ENCODE data around the gene ATG5.

The ATG5 gene

DNA sequence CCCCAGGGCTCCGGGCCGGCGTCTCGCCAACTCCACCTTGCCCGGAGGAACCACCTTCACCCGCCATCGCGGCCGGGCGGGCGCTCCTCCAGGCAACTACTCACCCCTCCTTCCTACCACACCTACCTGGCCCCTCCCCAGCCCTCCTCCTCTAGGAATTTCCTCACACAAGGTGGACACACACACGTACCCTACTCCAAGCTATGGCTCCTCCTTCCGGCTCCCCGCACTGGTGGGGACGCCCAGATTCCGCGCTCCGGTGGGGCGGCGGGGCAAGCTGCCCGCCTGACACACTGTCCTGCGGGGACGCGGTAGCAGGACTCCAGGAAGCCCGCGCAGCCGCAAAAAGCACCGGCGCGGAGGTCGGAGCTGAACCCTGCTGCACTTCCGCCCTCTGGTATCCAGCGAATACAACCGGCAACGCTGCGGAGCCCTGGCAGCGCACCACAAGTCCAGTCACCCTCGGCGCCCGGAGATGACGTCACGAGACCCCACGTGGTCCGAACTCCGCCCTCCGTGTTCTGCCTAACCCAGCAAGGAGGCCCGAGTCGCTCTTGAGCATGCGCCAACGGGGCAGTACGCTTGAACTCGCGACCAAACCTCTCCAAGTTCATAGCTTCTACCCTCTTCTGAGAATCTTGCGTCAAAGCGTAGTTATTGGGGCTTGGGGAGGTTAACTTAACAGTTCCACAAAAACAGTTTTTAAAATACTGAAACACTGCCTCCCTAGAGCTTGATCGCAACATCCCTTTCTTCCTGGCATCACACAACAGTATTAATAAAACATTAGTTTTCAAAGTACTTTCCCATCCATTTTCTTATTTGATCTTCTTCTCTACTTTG, at the start of gene ATG5:
Gene ATG5 (minus strand): TSS at position 425 of the 843 bp plus-strand sequence. CDS start 9,552 bp downstream, outside the sequence.
- peak; percentile 100 for DNase-seq

DNA sequence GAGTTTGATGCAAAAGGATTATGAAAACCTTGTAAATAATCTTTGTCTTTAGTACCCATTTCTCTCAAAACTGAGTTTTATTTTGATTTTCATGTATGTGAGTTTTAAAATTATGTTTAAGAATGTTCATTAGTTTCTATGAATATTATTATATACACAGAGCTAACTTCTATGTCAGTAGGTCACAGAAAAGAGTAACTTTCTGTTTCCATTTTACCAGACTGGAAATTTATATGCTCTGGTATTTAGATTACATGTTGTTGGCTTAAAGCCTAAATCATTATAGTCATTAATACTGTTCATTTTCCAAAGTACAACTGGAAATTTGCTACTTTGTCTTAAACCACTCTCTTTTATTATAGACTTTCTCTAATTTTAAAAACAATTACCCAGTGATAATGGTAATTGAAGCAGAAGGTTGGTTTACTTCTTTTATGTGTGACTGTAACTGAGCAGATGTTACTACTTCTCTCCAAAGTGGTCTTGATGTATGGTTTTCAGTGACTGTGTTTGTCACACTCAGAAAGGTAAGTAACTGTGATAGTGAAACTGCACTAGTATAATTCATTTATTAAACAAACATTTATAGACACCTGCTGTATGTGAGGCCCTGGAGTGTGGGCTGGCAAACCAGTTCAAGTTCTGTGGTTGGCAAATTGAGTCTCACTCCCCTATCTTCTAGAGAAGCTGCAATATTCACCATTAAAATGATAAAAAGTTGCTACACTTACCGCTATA, 48.1 kb upstream of the ATG5 start:
- no peak for DNase-seq

GRCh38 chr6:106372838-106373501, 47.4 kb upstream of the ATG5 start:
- no peak for DNase-seq

GRCh38 chr6:106370639-106371038, 45.1 kb upstream of the ATG5 start:
- no peak for DNase-seq

DNA sequence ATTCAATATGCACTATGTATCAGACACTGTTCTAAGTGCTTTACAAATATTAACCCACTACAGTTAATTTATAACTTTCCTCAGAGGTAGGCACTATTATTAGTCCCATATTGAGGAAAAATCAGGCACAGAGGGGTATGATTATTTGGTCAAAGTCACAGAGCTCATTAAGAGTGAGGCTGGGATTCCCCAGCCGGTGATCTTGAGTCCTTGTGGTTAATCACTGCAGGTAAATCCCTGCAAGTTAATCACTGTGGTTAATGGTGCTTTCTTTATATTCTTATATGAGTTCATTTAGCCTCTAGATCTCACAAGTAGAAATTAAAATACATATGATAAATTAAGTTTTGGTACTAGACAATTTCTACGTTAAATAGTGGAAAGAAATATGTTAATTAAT, 44.2 kb upstream of the ATG5 start:
- no peak for DNase-seq

DNA sequence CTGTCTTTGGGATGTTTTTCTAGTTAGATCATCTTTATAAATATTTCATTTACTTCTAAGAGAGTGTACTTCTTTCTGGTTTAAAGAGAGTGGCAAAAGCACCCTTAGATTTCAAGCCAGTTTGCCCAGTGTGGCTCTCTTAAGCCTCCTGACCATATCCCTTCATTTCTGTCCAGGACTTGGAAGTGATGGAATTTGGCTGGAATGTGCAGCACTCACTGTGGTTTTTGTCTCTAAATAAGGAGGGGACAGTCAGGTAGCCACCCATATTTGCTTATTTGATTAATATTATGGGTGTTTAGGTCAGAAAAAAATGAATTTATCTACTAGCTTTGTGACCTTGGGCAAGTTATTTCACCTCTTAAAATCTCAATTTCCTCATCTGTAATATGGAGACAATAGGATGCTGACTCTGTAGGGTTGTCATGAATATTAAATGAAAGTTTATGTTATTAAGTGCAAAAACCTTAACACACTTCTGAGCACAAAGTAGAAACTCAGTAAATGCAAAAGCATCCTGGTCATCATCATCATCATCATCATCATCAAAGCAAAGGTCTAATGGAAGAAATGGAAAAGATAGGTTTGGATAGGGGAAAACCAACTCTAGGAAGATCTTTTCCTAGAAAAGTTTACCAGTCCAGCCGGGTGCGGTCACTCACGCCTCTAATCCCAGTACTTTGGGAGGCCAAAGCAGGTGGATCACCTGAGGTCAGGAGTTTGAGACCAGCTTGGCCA, 38.0 kb upstream of the ATG5 start:
- DNase-seq, result no peak

DNA sequence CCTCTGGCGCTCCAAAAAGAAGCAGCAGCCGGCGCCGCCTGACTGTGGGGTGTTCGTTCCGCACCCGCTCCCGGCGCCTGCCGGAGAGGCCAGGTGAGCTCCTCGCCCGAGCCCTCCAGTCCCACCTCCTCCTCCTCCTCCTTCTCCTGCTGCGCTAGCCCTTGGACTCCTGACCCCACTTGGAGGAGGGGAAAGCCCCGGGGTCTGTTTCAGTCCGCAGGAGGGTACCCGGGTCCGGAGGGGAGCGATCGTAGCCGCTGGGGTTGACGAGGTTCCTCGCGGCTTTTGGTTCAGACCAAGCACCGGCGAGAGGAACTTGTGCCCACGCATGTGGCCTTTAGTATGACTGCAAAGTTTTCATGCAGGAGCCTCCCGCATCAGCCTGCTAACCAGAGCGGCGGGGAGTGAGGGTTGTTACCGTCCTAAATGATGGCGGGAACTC, 35.5 kb upstream of the ATG5 start:
- peak; percentile 68 for DNase-seq

- peak; percentile 92 for DNase-seq
Measured at GRCh38 chr6:106360410-106360988, 34.9 kb upstream of the ATG5 start, which contains the start of gene CRYBG1. Gene CRYBG1 (plus strand): TSS chr6:106360717. CDS start chr6:106360909, 192 bp downstream.

DNA sequence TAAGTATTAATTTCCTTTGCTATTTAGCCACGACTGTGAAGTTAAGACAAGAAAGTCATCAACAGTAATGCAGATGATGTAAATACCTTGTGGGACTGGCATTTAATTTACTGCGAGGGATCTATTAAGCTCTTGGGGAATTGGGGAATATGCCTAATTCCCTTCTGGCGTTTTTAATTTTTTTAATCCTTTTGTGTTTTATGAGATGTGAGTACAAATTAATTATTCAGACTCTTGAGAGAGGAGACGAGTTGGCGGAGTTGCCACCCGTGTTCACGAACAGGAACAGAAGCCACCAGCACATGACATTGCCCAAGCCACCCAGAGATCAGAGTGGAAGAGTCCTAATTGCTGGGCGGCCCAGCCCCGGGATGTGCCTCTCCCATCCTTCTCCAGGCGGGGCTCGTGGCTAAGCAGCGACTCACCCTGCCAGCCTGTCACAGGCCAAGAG, 34.4 kb upstream of the ATG5 start:
- no peak for DNase-seq

DNA sequence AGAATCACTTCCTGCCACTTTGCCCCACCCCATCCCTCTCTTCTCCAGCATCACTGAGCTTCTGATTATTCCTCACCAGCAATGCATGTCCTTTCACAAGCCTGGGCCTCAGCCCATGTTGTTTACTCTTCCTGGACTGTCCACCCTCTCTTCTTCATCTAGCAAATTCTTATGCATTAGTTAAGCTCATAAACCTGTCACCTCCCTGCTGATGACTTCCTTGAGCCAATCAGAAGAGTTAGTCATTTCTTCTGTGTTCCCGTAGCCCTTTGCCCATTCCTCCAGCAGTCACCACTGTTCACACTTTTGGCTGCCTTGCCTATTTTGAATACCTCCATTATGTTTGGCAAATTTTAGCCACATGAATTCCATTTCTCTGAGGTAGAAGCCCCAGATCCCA, 30.8 kb upstream of the ATG5 start:
- no peak for DNase-seq

DNA sequence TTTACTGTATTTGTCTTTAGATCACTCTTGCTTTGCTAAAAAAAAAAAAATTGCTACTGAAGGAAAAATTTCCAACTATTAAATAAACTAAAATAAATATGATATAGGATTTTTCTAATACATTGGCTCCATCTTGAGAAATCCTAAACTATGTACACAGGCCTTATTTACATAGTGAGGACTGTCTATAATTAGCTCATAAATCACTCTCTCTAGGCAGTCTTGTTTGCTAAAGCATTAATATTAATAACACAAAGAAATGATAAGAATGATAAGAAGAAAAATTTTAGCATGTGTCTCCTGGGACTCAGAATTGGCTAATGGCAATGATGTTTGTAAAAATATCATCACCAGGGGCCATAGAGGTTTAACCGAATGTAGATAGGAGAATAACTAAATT, 21.7 kb upstream of the ATG5 start:
- no peak for DNase-seq

GRCh38 chr6:106339334-106340029, 13.9 kb upstream of the ATG5 start:
- peak; percentile 60 for DNase-seq

DNA sequence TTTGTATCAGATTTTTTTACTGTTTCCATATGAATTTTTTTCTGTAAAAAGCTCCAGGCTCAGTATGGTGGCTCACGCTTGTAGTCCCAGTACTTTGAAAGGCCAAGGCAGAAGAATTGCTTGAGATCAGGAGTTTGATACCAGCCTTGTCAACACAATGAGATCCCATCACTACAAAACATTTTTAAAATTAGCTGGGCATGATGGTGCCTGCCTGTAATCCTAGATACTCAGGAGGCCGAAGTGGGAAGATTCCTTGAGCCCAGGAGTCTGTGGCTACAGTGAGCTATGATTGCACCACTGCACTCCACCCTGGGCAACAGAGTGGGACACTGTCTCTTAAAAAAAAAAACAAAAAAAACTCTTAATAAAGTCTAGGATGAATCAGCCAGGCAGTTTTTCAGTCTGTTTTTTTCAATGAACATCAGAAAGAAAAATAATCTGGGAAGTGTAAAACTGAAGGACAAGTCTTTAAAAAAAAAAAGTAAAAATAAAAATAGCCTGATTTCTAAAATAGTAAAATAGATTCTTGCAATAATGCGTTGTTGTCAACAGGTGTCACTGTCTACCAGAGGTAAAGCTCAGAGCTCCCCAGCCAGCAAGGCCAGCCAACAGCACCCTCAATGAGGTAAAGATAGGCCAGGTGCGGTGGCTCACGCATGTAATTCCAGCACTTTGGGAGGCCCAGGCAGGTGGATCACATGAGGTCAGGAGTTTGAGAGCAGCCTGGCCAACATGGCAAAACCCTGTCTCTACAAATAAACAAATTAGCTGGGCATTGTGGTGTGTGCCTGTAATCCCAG, 9.3 kb upstream of the ATG5 start:
- peak; percentile 59 for DNase-seq

DNA sequence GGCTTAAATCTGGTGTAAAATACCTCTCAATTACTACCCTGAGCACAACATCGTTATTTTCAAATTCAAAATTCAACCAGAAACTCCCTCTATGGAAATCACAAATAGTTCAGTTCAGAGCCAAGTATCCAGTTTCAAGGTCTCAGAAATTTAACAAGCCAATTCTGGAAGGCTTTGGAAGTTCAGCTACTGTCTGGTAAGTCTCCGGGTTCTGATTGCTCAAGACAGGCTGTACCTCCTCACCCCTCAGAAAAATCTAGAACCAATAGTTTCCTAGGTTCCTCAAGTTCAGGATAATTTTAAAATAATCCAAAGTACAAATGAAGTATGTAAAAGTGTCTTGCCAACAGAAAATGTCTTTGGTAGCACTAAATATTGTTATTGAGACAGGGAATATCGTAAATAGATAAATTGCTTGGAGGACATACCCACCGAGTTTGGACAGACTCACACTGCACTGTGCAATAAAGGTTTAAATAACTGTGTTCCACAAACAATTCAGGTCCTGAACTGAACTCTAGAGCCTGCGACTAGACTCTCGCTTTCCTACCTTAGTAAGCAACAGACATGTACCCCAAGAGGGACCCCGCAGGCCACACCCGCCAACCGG, 729 bp downstream of the ATG5 start:
- DNase-seq, result no peak

GRCh38 chr6:106321940-106322339, 3.6 kb downstream of the ATG5 start:
- DNase-seq, result no peak

DNA sequence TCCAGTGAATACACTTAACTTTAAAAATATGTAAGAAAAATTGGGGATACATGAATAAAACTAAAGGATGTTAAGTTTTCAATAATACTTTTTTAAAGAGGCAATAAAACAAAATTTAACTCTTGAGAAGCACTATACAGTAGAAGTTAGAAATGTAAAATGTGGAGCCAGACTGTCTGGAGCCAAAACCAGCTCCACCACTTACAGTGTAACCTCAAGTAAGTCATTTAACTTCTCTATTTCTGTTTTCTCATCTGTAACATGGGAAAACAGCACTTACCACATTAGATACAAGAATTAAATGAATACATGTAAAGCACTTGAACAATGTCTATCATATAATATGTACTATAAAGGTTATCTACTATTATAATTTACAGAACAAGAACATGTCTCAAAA, 6.7 kb downstream of the ATG5 start:
- no peak for DNase-seq

GRCh38 chr6:106318061-106318460, 7.5 kb downstream of the ATG5 start:
- no peak for DNase-seq

DNA sequence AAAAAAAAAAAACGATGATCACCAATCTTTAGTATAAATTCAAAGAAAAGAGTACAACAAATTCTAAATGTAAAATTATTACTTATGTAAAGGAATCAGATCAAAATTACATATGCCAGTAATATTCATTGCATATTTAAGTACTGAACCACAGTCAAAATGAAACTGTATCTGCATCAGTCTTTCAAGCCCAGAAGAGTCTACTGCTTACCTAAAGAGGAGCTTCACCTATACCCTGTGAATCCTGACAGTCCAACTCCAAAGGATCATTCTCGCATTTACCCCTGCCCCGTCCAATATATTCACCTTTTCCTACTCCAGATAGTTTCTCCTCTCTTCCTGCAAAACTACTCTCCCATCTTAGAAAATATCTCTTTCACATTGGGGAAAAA, 9.2 kb downstream of the ATG5 start:
- DNase-seq, result no peak

DNA sequence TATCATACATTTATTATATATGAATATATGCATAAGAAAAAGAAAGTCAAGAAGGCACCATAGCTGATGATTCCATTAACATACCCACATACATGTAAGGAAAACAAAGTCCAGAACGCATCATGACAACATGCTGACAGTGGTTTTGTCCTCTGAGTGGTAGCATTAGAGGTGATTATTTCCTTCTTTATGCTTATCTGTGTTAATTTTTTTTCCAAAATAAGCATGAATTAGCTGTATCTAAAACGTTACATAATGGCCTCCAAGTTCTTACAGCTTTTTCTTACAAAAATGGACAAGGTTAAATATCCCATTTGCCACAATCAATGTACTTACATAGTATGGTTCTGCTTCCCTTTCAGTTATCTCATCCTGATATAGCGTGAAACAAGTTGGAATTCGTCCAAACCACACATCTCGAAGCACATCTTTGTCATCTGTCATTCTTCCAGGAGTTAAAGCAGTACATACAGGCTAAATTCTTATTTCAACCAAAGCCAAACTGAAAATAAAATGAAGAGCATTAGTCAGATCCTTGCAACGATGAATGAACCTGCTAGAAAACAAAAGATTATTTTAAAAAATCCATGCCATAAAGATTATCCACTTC, 9.7 kb downstream of the ATG5 start:
- no peak for DNase-seq
